Nasal cavity respiratory epithelium epithelial cell of viscerocranial mucosa (primary cell): ENCODE data around the gene FAM186B. TPM values are rescaled to one million over a fixed set of nuclear protein-coding genes. Genes with fewer than 3 reads are reported as not detected.

Experiments
- total RNA-seq: library from RNA; depleted of rRNA; stranded (reverse); fragments of >200 nt; gene quantifications from 2 replicates; pipeline ENCODE4 v1.2.3, GENCODE V29; 2014

FAM186B gene, protein sequence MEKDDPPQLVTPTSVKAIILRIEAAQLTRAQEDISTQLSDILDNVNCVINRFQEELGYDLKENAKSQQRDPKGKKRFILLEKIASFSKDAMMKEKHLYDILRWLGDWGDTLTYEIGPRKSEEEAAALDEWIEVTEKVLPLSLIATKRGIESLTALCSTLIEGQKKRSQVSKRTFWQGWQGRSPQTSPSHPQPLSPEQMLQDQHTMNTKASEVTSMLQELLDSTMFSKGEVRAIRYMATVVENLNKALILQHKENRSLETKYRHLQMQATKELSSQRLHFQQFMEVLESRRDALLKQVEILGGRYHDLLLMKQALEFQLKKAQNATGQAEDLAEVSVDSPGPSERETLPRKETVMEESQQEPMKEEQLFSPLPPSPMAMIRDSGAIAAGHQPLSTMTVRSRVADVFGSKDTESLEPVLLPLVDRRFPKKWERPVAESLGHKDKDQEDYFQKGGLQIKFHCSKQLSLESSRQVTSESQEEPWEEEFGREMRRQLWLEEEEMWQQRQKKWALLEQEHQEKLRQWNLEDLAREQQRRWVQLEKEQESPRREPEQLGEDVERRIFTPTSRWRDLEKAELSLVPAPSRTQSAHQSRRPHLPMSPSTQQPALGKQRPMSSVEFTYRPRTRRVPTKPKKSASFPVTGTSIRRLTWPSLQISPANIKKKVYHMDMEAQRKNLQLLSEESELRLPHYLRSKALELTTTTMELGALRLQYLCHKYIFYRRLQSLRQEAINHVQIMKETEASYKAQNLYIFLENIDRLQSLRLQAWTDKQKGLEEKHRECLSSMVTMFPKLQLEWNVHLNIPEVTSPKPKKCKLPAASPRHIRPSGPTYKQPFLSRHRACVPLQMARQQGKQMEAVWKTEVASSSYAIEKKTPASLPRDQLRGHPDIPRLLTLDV
- total RNA-seq = 0.34 and 0.57 TPM in 2 replicates

GRCh38 chr12:49605539-49605938 is at the start of gene FAM186B:
Gene FAM186B, minus strand, starts transcription at chr12:49605639. Its CDS starts 162 bp downstream, at chr12:49605477.

GRCh38 chr12:49623142-49623904 is 17.9 kb upstream of the FAM186B start, which contains the start of gene PRPF40B:
Gene PRPF40B, plus strand, starts transcription at chr12:49623561. Its CDS starts 30 bp downstream, at chr12:49623591.

DNA sequence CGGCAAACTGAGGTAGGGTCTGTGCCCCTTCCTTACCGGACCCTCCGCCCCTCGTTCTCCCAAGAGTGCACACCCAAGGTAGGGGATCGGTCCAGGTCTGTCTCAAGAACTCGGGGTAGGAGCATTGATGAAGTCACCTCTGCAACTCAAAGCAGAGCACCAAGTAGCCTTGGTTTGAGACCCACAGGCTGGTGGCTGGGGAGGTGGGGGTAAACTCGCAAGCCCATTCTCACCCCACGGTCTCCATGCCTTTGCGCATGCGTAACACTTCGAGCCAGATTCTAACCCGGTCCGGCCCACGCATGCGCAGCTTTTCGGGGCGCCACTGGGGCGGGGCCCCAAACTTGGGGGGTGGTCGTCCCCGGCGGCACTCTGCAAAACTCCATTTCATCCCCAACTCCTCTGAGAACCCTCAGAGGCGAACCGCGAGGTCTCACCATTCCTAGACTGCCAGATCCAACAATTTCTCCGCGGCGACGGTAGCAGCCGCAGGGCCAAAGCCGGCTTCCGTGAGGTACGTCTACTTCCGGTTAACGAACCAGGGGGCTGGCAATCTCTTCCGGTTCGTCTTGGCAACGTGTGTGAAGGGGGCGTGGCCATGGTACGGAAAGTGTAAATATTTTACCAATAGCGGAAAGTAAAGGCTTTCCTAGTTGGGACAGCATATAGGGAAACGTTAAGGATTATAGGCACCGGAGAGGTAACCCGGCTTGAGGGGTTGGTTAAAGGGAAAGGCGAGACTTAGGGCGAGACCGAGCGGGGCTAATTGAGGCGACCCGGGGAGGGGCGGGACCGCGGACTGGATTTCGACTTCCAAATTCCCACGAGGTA is 37.6 kb downstream of the FAM186B start, which contains the start of gene MCRS1:
Gene MCRS1 (minus strand): TSS at position 532 of the 831 bp plus-strand sequence. CDS start 1,411 bp downstream, outside the sequence.

DNA sequence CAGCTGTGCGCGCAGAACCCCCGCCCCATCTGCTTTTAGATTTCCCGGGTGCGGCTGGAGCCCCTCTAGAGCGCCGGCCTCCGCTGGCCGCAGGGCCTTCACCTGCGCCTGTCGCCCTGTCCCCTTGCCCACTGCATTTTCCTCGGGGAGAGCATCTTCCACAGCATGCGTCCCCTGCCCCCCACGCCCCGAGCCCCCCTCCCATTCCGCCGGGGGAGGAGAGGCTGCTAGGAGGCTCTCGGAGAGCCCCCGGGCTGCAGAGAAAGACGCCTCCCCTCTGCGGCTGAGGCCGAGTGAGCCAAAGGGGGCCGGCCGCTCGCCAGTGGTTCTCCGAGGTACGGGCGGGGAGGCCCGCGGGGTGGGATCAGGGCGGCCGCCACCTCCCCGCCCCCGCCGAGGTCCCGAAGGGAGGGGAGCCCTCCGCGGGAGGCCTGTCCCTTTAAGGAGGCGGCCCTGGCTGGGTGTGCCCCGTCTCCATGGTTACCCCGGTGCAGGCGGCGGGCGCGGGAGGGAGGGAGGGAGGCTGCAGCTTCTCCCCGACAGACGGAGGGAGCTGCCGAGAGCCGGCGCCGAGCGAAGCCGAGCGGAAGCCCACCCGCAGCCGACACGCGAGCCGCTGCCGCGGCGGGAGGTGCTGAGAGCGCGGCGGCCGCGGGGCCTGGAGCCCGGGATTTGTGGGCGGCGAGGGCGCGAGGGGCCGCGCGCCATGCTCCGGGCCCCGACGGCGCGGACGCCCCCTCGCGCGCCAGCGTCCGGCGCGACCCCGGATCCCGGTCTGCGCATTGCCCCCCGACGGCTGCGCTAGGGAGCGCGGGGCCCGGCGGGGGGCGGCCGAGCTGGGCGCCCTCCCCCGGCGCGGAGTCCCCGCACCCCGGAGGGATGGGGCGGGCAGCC is 66.7 kb downstream of the FAM186B start, which contains the start of gene KCNH3:
Gene KCNH3 (plus strand): TSS at position 521 of the 894 bp plus-strand sequence. CDS start 387 bp downstream, outside the sequence.

Other genes with a start within 250 kb of the FAM186B start
- 29.0 and 35.2 TPM in 2 replicates for gene SPATS2, start 238.2 kb downstream of the FAM186B start, total RNA-seq
- gene KCNH3, start 66.6 kb downstream of the FAM186B start, total RNA-seq = under 0.01 TPM in 1 of 2 replicates, not detected in the other
- 46.1 and 56.7 TPM in 2 replicates for gene MCRS1, start 37.5 kb downstream of the FAM186B start, total RNA-seq
- 18.5 and 18.9 TPM in 2 replicates for gene PRPF40B, start 17.9 kb upstream of the FAM186B start, total RNA-seq
- 3.4 and 4.3 TPM in 2 replicates for gene FMNL3, start 101.8 kb upstream of the FAM186B start, total RNA-seq
- 695 and 716 TPM in 2 replicates for gene TMBIM6, start 135.9 kb upstream of the FAM186B start, total RNA-seq
- gene NCKAP5L, start 222.8 kb upstream of the FAM186B start, total RNA-seq = 4.4 and 11.6 TPM in 2 replicates
- 4.9 and 11.6 TPM in 2 replicates for gene BCDIN3D, start 237.5 kb upstream of the FAM186B start, total RNA-seq